HepG2 (cell line): ENCODE results near the gene INTS6. TPM values are rescaled to one million over a fixed set of nuclear protein-coding genes. Genes with fewer than 3 reads are reported as not detected.

Experiments used
- ATAC-seq: fragments of 200-7000 bp; cut with Tn5 transposase; 3 replicates; pipeline ENCODE4 v1.9.1; 2020; ENCODE audit warnings: mild to moderate bottlenecking, moderate library complexity
- BruUV-seq: library from RNA; stranded (reverse); fragments of 400-500 nt; replicated peaks from 2 replicates; lab custom pipeline; 2021; lab: Mats Ljungman, UMichigan
- CTCF ChIA-PET: fragments of 300-600 bp; formaldehyde crosslinking; extraction: SDS; loops from one replicate; lab custom pipeline; 2021; ENCODE audit warnings: low total read pairs, inconsistent platforms, low intra/inter-chr PET ratio; lab: Yijun Ruan, JAX
- POLR2A ChIA-PET: fragments of 350-600 bp; sonication (Branson Sonifier 250); formaldehyde crosslinking; loops from one replicate; lab custom pipeline; 2020; ENCODE audit warnings: antibody characterized with exemption, inconsistent platforms; lab: Yijun Ruan, JAX
- DNase-seq: peaks from one replicate; pipeline ENCODE4 v3.0.0-alpha.2; 2015; ENCODE audit warnings: low spot score
- FAIRE-seq: peaks from 3 replicates; lab custom pipeline; 2011; peaks lifted over from hg19 to GRCh38; lab: Jason Lieb, UNC
- H2AFZ ChIP-seq: one replicate; pipeline ENCODE4 v1.6.1; 2011; ENCODE audit warnings: low read length, inconsistent platforms
- H3K27ac ChIP-seq: fragments of 300-600 bp; 3 replicates; pipeline ENCODE4 v1.8.0; 2011; ENCODE audit warnings: mixed run types, mild to moderate bottlenecking, mixed read lengths, low read length, inconsistent platforms; ENCODE audit not compliant: insufficient read depth; ENCODE audit errors: extremely low read length
- H3K27me3 ChIP-seq, 2 experiments: fragments of 200-600 bp in 1 of 2; 2 replicates in 1 of 2; 3 replicates in 1 of 2; pipeline versions ENCODE4 v1.6.0 to v1.8.0; 2011; ENCODE audit warnings: low read length in 2 of 2, mild to moderate bottlenecking in 2 of 2, moderate library complexity in 2 of 2, inconsistent platforms in 1 of 2; ENCODE audit not compliant: insufficient read depth in 2 of 2, control insufficient read depth in 1 of 2
- H3K36me3 ChIP-seq, 2 experiments: fragments of 200-600 bp in 1 of 2; replicated peaks in 1 of 2; 2 replicates in 1 of 2; 3 replicates in 1 of 2; pipeline versions ENCODE4 v1.5.1 to v1.8.0; 2011; ENCODE audit warnings: low read length in 2 of 2, inconsistent platforms in 1 of 2; ENCODE audit not compliant: insufficient read depth in 2 of 2, control insufficient read depth in 1 of 2
- H3K4me1 ChIP-seq: 2 replicates; pipeline ENCODE4 v1.5.1; 2012; ENCODE audit warnings: low read length, inconsistent platforms; ENCODE audit not compliant: insufficient read depth
- H3K4me2 ChIP-seq: 2 replicates; pipeline ENCODE4 v1.6.0; 2011; ENCODE audit warnings: low read depth, low read length, inconsistent platforms
- H3K4me3 ChIP-seq, 3 experiments: fragments of 200-600 bp in 1 of 3; sonication (generic), shearing (Covaris generic) in 1 of 3; replicated peaks in 1 of 3; 2 replicates each; pipeline ENCODE4 v1.5.1; 2011 to 2016; ENCODE audit warnings: low read length in 3 of 3, inconsistent platforms in 2 of 3, low read depth in 2 of 3, mild to moderate bottlenecking in 2 of 3, control low read depth in 1 of 3, mixed read lengths in 1 of 3; ENCODE audit not compliant: insufficient read depth in 1 of 3
- H3K79me2 ChIP-seq: one replicate; pipeline ENCODE4 v1.6.1; 2011; ENCODE audit warnings: low read length, inconsistent platforms; ENCODE audit not compliant: insufficient read depth
- H3K9ac ChIP-seq: 2 replicates; pipeline ENCODE4 v1.6.0; 2011; ENCODE audit warnings: mild to moderate bottlenecking, low read depth, low read length, inconsistent platforms; ENCODE audit not compliant: insufficient read depth
- H3K9me3 ChIP-seq: 2 replicates; pipeline ENCODE4 v1.5.1; 2012; ENCODE audit warnings: mild to moderate bottlenecking, low read length
- H4K20me1 ChIP-seq: 2 replicates; pipeline ENCODE4 v1.6.0; 2011; ENCODE audit warnings: inconsistent platforms, mild to moderate bottlenecking, low read length, moderate library complexity; ENCODE audit not compliant: insufficient read depth
- AGO1 ChIP-seq: fragments of 200-400 bp; formaldehyde crosslinking; IDR thresholded peaks from 2 replicates; pipeline ENCODE4 v1.6.1; 2017; ENCODE audit warnings: mild to moderate bottlenecking, low read depth, low read length, moderate library complexity; ENCODE audit not compliant: poor library complexity, severe bottlenecking
- IRX3 ChIP-seq: sonication (generic); formaldehyde crosslinking; IDR thresholded peaks from 2 replicates; pipeline ENCODE4 v1.8.1; 2023; ENCODE audit warnings: mild to moderate bottlenecking, low read depth, missing genetic modification reagents, borderline replicate concordance
- KLF6 ChIP-seq: IDR thresholded peaks from 2 replicates; pipeline ENCODE4 v1.8.0; 2016; ENCODE audit warnings: missing biosample characterization, missing genetic modification reagents
- SRF ChIP-seq: IDR thresholded peaks from 2 replicates; pipeline ENCODE4 v1.6.1; 2011; ENCODE audit warnings: mild to moderate bottlenecking, low read depth, low read length, moderate library complexity
- U2AF2 ChIP-seq: fragments of 200-400 bp; formaldehyde crosslinking; IDR thresholded peaks from 2 replicates; pipeline ENCODE4 v1.6.1; 2017; ENCODE audit warnings: low read depth, mild to moderate bottlenecking, low read length
- ZNF264 ChIP-seq: sonication (generic); formaldehyde crosslinking; IDR thresholded peaks from 2 replicates; pipeline ENCODE4 v1.4.0; 2020; ENCODE audit warnings: missing genetic modification reagents
- ZNF550 ChIP-seq: sonication (generic); formaldehyde crosslinking; IDR thresholded peaks from 2 replicates; pipeline ENCODE4 v1.4.0; 2020; ENCODE audit warnings: mild to moderate bottlenecking, missing genetic modification reagents, borderline replicate concordance
- ZNF562 ChIP-seq: sonication (generic); formaldehyde crosslinking; IDR thresholded peaks from 2 replicates; pipeline ENCODE4 v1.8.0; 2022; ENCODE audit warnings: missing genetic modification reagents, borderline replicate concordance
- ZNF614 ChIP-seq: IDR thresholded peaks from 2 replicates; pipeline ENCODE4 v1.6.1; 2018; ENCODE audit warnings: missing biosample characterization, missing genetic modification reagents, inconsistent platforms, borderline replicate concordance
- ZXDC ChIP-seq: sonication (generic); formaldehyde crosslinking; IDR thresholded peaks from 2 replicates; pipeline ENCODE4 v1.5.0; 2020; ENCODE audit warnings: mild to moderate bottlenecking, missing genetic modification reagents
- WGBS: methylation state at CpG from one replicate; pipeline ENCODE4 v1.1.6; 2017; ENCODE audit warnings: low lambda C conversion rate; 5-methylcytosine and 5-hydroxymethylcytosine counted together
- in situ Hi-C: cut with HindIII; loops from 2 replicates; pipeline ENCODE4 v1.10.0; 2017; ENCODE audit warnings: low pct_unique_long_range_greater_than_20kb; ENCODE audit not compliant: extremely low pct_ligation_motif_present
- intact Hi-C: fragments of 100-400 bp; cut with micrococcal nuclease; formaldehyde crosslinking; loops from one replicate; pipeline ENCODE4 v1.10.0; 2022; ENCODE audit not compliant: unreplicated experiment
- polyA plus RNA-seq, 8 experiments: library from polyadenylated mRNA; depleted of rRNA in 3 of 8; stranded (reverse) in 7 of 8; unstranded in 1 of 8; fragments of >200 nt; fragmentation: Illumina TruSeq in 4 of 8; extraction: Trizol in 4 of 8; gene quantifications; 2 replicates each; pipeline versions ENCODE4 v1.2.1 to v1.2.3, GENCODE V29; 2011 to 2016; ENCODE audit warnings: low read depth in 4 of 8, missing spikeins in 1 of 8, mixed read lengths in 1 of 8; ENCODE audit not compliant: insufficient read depth in 1 of 8
- total RNA-seq, 5 experiments: library from RNA; depleted of rRNA; stranded (reverse); fragments of >200 nt; fragmentation: Illumina TruSeq; extraction: Trizol; gene quantifications; 2 replicates each; pipeline ENCODE4 v1.2.3, GENCODE V29; 2016; ENCODE audit warnings: low read depth in 1 of 5
- TF ChIP-seq, protein P1 (sequence below): sonication (generic); formaldehyde crosslinking; IDR thresholded peaks from 2 replicates; pipeline ENCODE4 v1.8.0; 2022; ENCODE audit warnings: missing genetic modification reagents, low read depth, mild to moderate bottlenecking, borderline replicate concordance
- TF ChIP-seq, protein P2 (sequence below): sonication (generic); formaldehyde crosslinking; IDR thresholded peaks from 2 replicates; pipeline ENCODE4 v1.9.0; 2021; ENCODE audit warnings: missing genetic modification reagents, borderline replicate concordance

Gene INTS6
- total and polyA plus RNA-seq, 2 of the 13 experiments (the other 11 are each of a cell fraction or from before 2014, with no cell fraction given), result 27.9 to 38.4 TPM

DNA sequence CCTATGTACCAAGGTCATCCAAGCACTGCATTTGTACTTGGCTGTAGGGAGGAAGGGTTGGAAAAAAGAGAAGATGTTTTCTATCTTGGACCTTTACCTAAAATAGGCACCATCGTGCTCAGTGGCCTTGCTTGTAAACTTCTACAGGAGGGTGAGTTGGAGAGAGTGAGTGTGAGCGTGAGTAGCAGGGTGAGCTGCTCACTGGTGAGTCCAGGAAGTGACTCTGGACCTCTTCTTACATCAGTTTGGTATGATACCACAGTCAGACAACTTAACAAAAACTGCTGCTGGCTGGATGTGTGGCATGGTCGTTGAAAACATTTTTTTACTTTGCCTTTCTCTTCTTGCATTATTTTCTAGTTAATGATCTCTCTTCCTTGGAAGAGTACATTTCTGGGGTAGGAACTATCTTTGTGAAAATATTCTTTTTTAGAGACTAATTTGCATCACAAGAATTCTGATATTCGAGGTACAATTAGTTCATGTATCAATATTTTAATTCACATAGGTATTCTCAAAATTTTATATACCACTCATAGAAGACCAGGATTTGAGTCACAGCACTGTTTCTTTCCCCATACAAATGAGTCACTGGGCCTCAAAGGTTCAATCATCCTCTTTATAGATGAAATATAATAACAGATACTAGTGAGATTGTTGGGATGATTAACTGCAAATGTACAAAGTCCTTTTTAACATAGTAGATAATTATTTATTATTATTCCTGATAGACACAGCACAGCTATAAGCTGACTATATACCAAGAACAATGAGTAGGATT is 112.7 kb downstream of the INTS6 start:
- Histone ChIP-seq H3K27ac (no peak overlapping the region), H3K36me3 (no peaks in the 10 kb centered on the region), H2AFZ (no peak overlapping the region), H4K20me1 (no peaks in the 10 kb centered on the region), H3K79me2 (no peaks in the 10 kb centered on the region), H3K9ac (no peak overlapping the region), H3K4me1 (peaks cover 8% of the 10 kb centered on the region; the same call in 1 of the 2 replicates), H3K27me3 (no peaks in the 10 kb centered on the region), H3K9me3 (no peaks in the 10 kb centered on the region), H3K4me2 (no peak overlapping the region), H3K4me3 (no peak overlapping the region)
- ChIA-PET POLR2A (no interaction called here), CTCF (no interaction called here)
- in situ Hi-C loops, result no loop called here
- TF ChIP-seq, protein P1, sequence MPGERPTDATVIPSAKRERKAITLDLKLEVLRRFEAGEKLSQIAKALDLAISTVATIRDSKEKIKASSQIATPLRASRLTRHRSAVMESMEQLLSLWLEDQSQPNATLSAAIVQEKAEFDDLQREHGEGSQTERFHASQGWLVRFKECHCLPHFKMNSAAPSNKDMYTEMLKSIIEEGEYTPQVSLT (CRISPR knock-in tag), result no peak
- TF ChIP-seq, protein P2, sequence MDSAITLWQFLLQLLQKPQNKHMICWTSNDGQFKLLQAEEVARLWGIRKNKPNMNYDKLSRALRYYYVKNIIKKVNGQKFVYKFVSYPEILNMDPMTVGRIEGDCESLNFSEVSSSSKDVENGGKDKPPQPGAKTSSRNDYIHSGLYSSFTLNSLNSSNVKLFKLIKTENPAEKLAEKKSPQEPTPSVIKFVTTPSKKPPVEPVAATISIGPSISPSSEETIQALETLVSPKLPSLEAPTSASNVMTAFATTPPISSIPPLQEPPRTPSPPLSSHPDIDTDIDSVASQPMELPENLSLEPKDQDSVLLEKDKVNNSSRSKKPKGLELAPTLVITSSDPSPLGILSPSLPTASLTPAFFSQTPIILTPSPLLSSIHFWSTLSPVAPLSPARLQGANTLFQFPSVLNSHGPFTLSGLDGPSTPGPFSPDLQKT (CRISPR knock-in tag), result no peak
- TF ChIP-seq IRX3, result no peak
- TF ChIP-seq U2AF2, result no peak
- no peak for TF ChIP-seq ZNF562 (CRISPR knock-in tag)
- no peak for TF ChIP-seq SRF
- no peak for TF ChIP-seq ZXDC (CRISPR knock-in tag)
- no peak for TF ChIP-seq KLF6 (CRISPR knock-in tag)
- TF ChIP-seq AGO1, result no peak
- no peak for TF ChIP-seq ZNF264 (CRISPR knock-in tag)
- no peak for TF ChIP-seq ZNF550 (CRISPR knock-in tag)
- no peak for TF ChIP-seq ZNF614 (CRISPR knock-in tag)
- intact Hi-C loops, result loop anchor here (2.0 kb wide), 1 partner anchor 21 kb away; no protein-coding TSS in a partner anchor
- DNase-seq (no peak), ATAC-seq (no peak), FAIRE-seq (no peak)
- no TSS peak for BruUV-seq
- WGBS, result 28% methylated on average over 4 of the region's 4 CpGs
